K562 (cell line): Measurements from ENCODE around the gene PIP4K2C. TPM values are rescaled to one million over a fixed set of nuclear protein-coding genes. Genes with fewer than 3 reads are reported as not detected.

Experiments used
- ATAC-seq: fragments of 200-7000 bp; cut with Tn5 transposase; 3 replicates; pipeline ENCODE4 v1.9.1; 2020; ENCODE audit warnings: moderate library complexity
- BruUV-seq: library from RNA; stranded (reverse); fragments of 400-500 nt; replicated peaks from 2 replicates; lab custom pipeline; 2021; lab: Mats Ljungman, UMichigan
- CTCF ChIA-PET: fragments of 300-600 bp; formaldehyde crosslinking; extraction: SDS; loops from one replicate; lab custom pipeline; 2021; ENCODE audit warnings: low intra/inter-chr PET ratio; lab: Yijun Ruan, JAX
- POLR2A ChIA-PET: fragments of 300-600, 350-650 bp; sonication (Branson Sonifier 250); formaldehyde crosslinking; extraction: SDS; loops from one replicate; lab custom pipeline; 2021; ENCODE audit warnings: antibody characterized with exemption, inconsistent platforms; lab: Yijun Ruan, JAX
- DNase-seq, 4 experiments: peaks; one replicate each; pipeline versions ENCODE4 v3.0.0 to v3.0.0-alpha.2; 2011 to 2018; ENCODE audit warnings: low spot score in 3 of 4, mixed read lengths in 3 of 4; ENCODE audit errors: extremely low read depth in 1 of 4
- FAIRE-seq: peaks from 2 replicates; lab custom pipeline; 2011; peaks lifted over from hg19 to GRCh38; lab: Jason Lieb, UNC
- H2AFZ ChIP-seq: 2 replicates; pipeline ENCODE4 v1.6.0; 2011; ENCODE audit warnings: low read depth, low read length, control low read depth, inconsistent platforms
- H3K27ac ChIP-seq: fragments of 200-600 bp; 3 replicates; pipeline ENCODE4 v1.8.0; 2011; ENCODE audit warnings: low read depth, mild to moderate bottlenecking, control low read depth, inconsistent platforms, low read length, moderate library complexity, mixed read lengths; ENCODE audit errors: extremely low read depth
- H3K27me3 ChIP-seq, 2 experiments: fragments of 300-600 bp in 1 of 2; 2 replicates in 1 of 2; 3 replicates in 1 of 2; pipeline versions ENCODE4 v1.6.0 to v1.8.0; 2011; ENCODE audit warnings: inconsistent platforms in 2 of 2, low read length in 2 of 2, mild to moderate bottlenecking in 1 of 2, mixed read lengths in 1 of 2, moderate library complexity in 1 of 2; ENCODE audit not compliant: control insufficient read depth in 2 of 2, insufficient read depth in 2 of 2
- H3K36me3 ChIP-seq: fragments of 300-600 bp; 3 replicates; pipeline ENCODE4 v1.8.0; 2011; ENCODE audit warnings: mild to moderate bottlenecking, low read length, inconsistent platforms; ENCODE audit not compliant: control insufficient read depth, insufficient read depth
- H3K4me1 ChIP-seq, 2 experiments: fragments of 200-600 bp in 1 of 2; replicated peaks in 1 of 2; 2 replicates in 1 of 2; 3 replicates in 1 of 2; pipeline versions ENCODE4 v1.5.1 to v1.8.0; 2011; ENCODE audit warnings: inconsistent platforms in 2 of 2, low read length in 2 of 2, mild to moderate bottlenecking in 1 of 2, mixed read lengths in 1 of 2, moderate library complexity in 1 of 2; ENCODE audit not compliant: control insufficient read depth in 2 of 2, insufficient read depth in 2 of 2
- H3K4me2 ChIP-seq: 2 replicates; pipeline ENCODE4 v1.6.1; 2011; ENCODE audit warnings: low read length, control low read depth, inconsistent platforms, mixed read lengths; ENCODE audit not compliant: insufficient read depth
- H3K4me3 ChIP-seq: fragments of 200-600 bp; sonication (generic), shearing (Covaris generic); 2 replicates; pipeline ENCODE4 v1.5.1; 2016; ENCODE audit warnings: control low read depth, inconsistent platforms
- H3K79me2 ChIP-seq: fragments of 200-600 bp; 3 replicates; pipeline ENCODE4 v1.8.0; 2011; ENCODE audit warnings: low read length, inconsistent platforms; ENCODE audit not compliant: control insufficient read depth, insufficient read depth
- H3K9ac ChIP-seq, 2 experiments: 2 replicates each; pipeline versions ENCODE4 v1.6.0 to v1.6.1; 2011; ENCODE audit warnings: low read depth in 2 of 2, low read length in 2 of 2, control low read depth in 1 of 2, inconsistent platforms in 1 of 2, mild to moderate bottlenecking in 1 of 2, mixed read lengths in 1 of 2; ENCODE audit not compliant: insufficient read depth in 1 of 2
- H3K9me1 ChIP-seq: one replicate; pipeline ENCODE4 v1.6.0; 2011; ENCODE audit warnings: inconsistent platforms, mild to moderate bottlenecking, low read length, moderate library complexity; ENCODE audit not compliant: control insufficient read depth, insufficient read depth
- H3K9me3 ChIP-seq: replicated peaks from 2 replicates; pipeline ENCODE4 v1.5.1; 2011; ENCODE audit warnings: low read depth, low read length, inconsistent platforms; ENCODE audit not compliant: control insufficient read depth, insufficient read depth
- H4K20me1 ChIP-seq: replicated peaks from 2 replicates; pipeline ENCODE4 v1.6.1; 2011; ENCODE audit warnings: low read length, inconsistent platforms, mixed read lengths; ENCODE audit not compliant: control insufficient read depth, insufficient read depth
- DNMT1 ChIP-seq: fragments of 450-650 bp; IDR thresholded peaks from 2 replicates; pipeline ENCODE4 v1.6.1; 2016; ENCODE audit warnings: antibody characterized with exemption, mild to moderate bottlenecking
- EHMT2 ChIP-seq: fragments of 450-650 bp; IDR thresholded peaks from 2 replicates; pipeline ENCODE4 v1.6.1; 2018; ENCODE audit warnings: antibody characterized with exemption
- HDAC8 ChIP-seq: fragments of 450-650 bp; IDR thresholded peaks from 2 replicates; pipeline ENCODE4 v1.6.1; 2016; ENCODE audit warnings: mild to moderate bottlenecking, missing genetic modification characterization, moderate library complexity, missing compliant biosample characterization
- NFIC ChIP-seq: fragments of 450-650 bp; IDR thresholded peaks from 2 replicates; pipeline ENCODE4 v1.6.1; 2017; ENCODE audit warnings: mild to moderate bottlenecking, inconsistent platforms
- NFRKB ChIP-seq: fragments of 450-650 bp; IDR thresholded peaks from 2 replicates; pipeline ENCODE4 v1.6.1; 2016; ENCODE audit warnings: low read depth
- POLR2G ChIP-seq: fragments of 200-400 bp; formaldehyde crosslinking; IDR thresholded peaks from 2 replicates; pipeline ENCODE4 v1.6.1; 2017; ENCODE audit warnings: low read depth, mild to moderate bottlenecking, antibody characterized with exemption, low read length, moderate library complexity
- ZNF121 ChIP-seq: sonication (generic); formaldehyde crosslinking; conservative IDR thresholded peaks from 2 replicates; pipeline ENCODE4 v1.8.0; 2022; ENCODE audit warnings: missing genetic modification reagents
- ZNF23 ChIP-seq: fragments of 250-450 bp; sonication (Bioruptor Pico); IDR thresholded peaks from 2 replicates; pipeline ENCODE4 v1.4.0; 2020; ENCODE audit warnings: mild to moderate bottlenecking
- ZNF407 ChIP-seq: fragments of 450-650 bp; IDR thresholded peaks from 2 replicates; pipeline ENCODE4 v1.6.1; 2016; ENCODE audit warnings: low read depth
- ZNF655 ChIP-seq: fragments of 250-450 bp; sonication (Bioruptor Pico); IDR thresholded peaks from 2 replicates; pipeline ENCODE4 v1.5.0; 2021
- whole genome bisulfite sequencing: fragments of 100-300 bp; shearing (Covaris generic); methylation state at CpG from one replicate; pipeline ENCODE4 v1.1.6; 2016; ENCODE audit warnings: low coverage, mixed read lengths; ENCODE audit not compliant: insufficient coverage; ENCODE audit errors: missing lambda C conversion rate; 5-methylcytosine and 5-hydroxymethylcytosine counted together
- in situ Hi-C: fragments of 300-500 bp; cut with MboI; formaldehyde crosslinking; loops from 4 replicates; pipeline ENCODE4 v1.15.0; 2018; ENCODE audit warnings: inconsistent platforms, mixed read lengths
- intact Hi-C: fragments of 100-400 bp; cut with micrococcal nuclease; formaldehyde crosslinking; loops from 2 replicates; pipeline ENCODE4 v1.14.2; 2022
- polyA plus RNA-seq, 8 experiments: library from polyadenylated mRNA; depleted of rRNA in 4 of 8; stranded (reverse) in 5 of 8; unstranded in 3 of 8; fragments of >200 nt; fragmentation: Nextera tagmentation in 2 of 8; fragmentation: Illumina TruSeq in 1 of 8; extraction: Ambion mirVana in 2 of 8; extraction: Trizol in 1 of 8; gene quantifications; 2 replicates each; pipeline versions ENCODE4 v1.2.1 to v1.2.3, GENCODE V29; 2011 to 2014; ENCODE audit warnings: inconsistent platforms in 1 of 8, missing spikeins in 1 of 8
- total RNA-seq, 7 experiments: library from RNA; depleted of rRNA in 6 of 7; stranded (reverse); fragments of >200 nt in 6 of 7; fragmentation: Illumina TruSeq in 2 of 7; extraction: Trizol in 2 of 7; gene quantifications; 2 replicates each; pipeline versions ENCODE4 v1.2.1 to v1.2.3, GENCODE V29; 2011 to 2021; ENCODE audit warnings: low replicate concordance in 1 of 7
- TF ChIP-seq, protein P1 (sequence below), 2 experiments: IDR thresholded peaks; 2 replicates each; pipeline ENCODE4 v1.6.1; 2012; ENCODE audit warnings: improper control_type of control experiment in 2 of 2, low read depth in 2 of 2, low read length in 2 of 2, borderline replicate concordance in 1 of 2

PIP4K2C gene
- total and polyA plus RNA-seq, 9 of the 15 experiments (the other 6 are each of a cell fraction or from before 2014, with no cell fraction given) = 9.0 to 41.4 (median 18.3) TPM

GRCh38 chr12:57574795-57575194 is 16.2 kb upstream of the PIP4K2C start:
- CTCF ChIA-PET = no interaction called here
- POLR2A ChIA-PET = interaction anchor here (0.7 to 1.7 kb wide), 7 partner anchors 8 to 55 kb away, joined by 3 to 5 read pairs (median 4); partner anchors contain the start of gene PIP4K2C
- BruUV-seq = no TSS peak
- Histone ChIP-seq H3K9me1 (peaks cover 7% of the 10 kb centered on the region), H3K4me3 (no peak overlapping the region), H3K4me1 (no peaks in the 10 kb centered on the region), H3K9me3 (no peaks in the 10 kb centered on the region), H4K20me1 (no peaks in the 10 kb centered on the region), H3K79me2 (no peaks in the 10 kb centered on the region), H3K36me3 (peaks cover 78% of the 10 kb centered on the region), H3K4me2 (no peak overlapping the region), H3K27me3 (no peaks in the 10 kb centered on the region), H2AFZ (no peak overlapping the region), H3K9ac (no peak overlapping the region), H3K27ac (no peak overlapping the region)
- FAIRE-seq (no peak), ATAC-seq (no peak), DNase-seq (no peak)
- WGBS = 72% methylated on average over 10 of the region's 10 CpGs
- intact Hi-C loops (no loop called here), in situ Hi-C loops (no loop called here)
- TF ChIP-seq ZNF655 (no peak), ZNF121 (no peak), POLR2G (no peak), NFIC (no peak), DNMT1 (no peak), ZNF23 (CRISPR knock-in tag) (no peak), EHMT2 (no peak), ZNF407 (no peak), NFRKB (no peak), HDAC8 (tag) (no peak)
- TF ChIP-seq, protein P1, sequence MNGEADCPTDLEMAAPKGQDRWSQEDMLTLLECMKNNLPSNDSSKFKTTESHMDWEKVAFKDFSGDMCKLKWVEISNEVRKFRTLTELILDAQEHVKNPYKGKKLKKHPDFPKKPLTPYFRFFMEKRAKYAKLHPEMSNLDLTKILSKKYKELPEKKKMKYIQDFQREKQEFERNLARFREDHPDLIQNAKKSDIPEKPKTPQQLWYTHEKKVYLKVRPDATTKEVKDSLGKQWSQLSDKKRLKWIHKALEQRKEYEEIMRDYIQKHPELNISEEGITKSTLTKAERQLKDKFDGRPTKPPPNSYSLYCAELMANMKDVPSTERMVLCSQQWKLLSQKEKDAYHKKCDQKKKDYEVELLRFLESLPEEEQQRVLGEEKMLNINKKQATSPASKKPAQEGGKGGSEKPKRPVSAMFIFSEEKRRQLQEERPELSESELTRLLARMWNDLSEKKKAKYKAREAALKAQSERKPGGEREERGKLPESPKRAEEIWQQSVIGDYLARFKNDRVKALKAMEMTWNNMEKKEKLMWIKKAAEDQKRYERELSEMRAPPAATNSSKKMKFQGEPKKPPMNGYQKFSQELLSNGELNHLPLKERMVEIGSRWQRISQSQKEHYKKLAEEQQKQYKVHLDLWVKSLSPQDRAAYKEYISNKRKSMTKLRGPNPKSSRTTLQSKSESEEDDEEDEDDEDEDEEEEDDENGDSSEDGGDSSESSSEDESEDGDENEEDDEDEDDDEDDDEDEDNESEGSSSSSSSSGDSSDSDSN (IDR thresholded peaks at IDR 0.05; ENCODE audit: borderline replicate concordance in 1 of 2, low read depth in 2 of 2, low read length in 2 of 2) = no peak
